Chondrocyte (in vitro differentiated cells): Measurements from ENCODE around the gene MACROD2. TPM values are rescaled to one million over a fixed set of nuclear protein-coding genes. Genes with fewer than 3 reads are reported as not detected.

Experiments
- DNase-seq: peaks from one replicate; pipeline ENCODE4 v3.0.0; 2021; ENCODE audit warnings: mixed read lengths, low spot score
- H3K27ac Mint-ChIP-seq: one replicate; pipeline ENCODE4 v1.8.0; 2021; ENCODE audit warnings: mild to moderate bottlenecking, moderate library complexity, mixed read lengths; ENCODE audit not compliant: unreplicated experiment
- H3K27me3 Mint-ChIP-seq: 2 replicates; pipeline ENCODE4 v1.8.0; 2021; ENCODE audit warnings: low read depth, mixed read lengths
- H3K36me3 Mint-ChIP-seq: 2 replicates; pipeline ENCODE4 v1.8.0; 2021; ENCODE audit warnings: low read depth, mixed read lengths
- H3K4me1 Mint-ChIP-seq: 2 replicates; pipeline ENCODE4 v1.8.0; 2021; ENCODE audit warnings: low read depth, mild to moderate bottlenecking, mixed read lengths
- H3K4me3 Mint-ChIP-seq: one replicate; pipeline ENCODE4 v1.8.0; 2021; ENCODE audit warnings: mild to moderate bottlenecking, moderate library complexity, mixed read lengths; ENCODE audit not compliant: unreplicated experiment
- H3K9me3 Mint-ChIP-seq: 2 replicates; pipeline ENCODE4 v1.8.0; 2021; ENCODE audit warnings: low read depth, mixed read lengths
- total RNA-seq: library from RNA; stranded (reverse); gene quantifications from 3 replicates; pipeline ENCODE4 v1.2.1, GENCODE V29; 2021
- TF ChIP-seq, protein P1 (sequence below): fragments of 200-600 bp; sonication (generic); IDR thresholded peaks from 2 replicates; pipeline ENCODE4 v1.5.0; 2021; ENCODE audit warnings: antibody characterized with exemption, mild to moderate bottlenecking, moderate library complexity

Gene MACROD2
- total RNA-seq, 1 donor from 2014 or later: 3.2 TPM

- TF ChIP-seq, protein P1, sequence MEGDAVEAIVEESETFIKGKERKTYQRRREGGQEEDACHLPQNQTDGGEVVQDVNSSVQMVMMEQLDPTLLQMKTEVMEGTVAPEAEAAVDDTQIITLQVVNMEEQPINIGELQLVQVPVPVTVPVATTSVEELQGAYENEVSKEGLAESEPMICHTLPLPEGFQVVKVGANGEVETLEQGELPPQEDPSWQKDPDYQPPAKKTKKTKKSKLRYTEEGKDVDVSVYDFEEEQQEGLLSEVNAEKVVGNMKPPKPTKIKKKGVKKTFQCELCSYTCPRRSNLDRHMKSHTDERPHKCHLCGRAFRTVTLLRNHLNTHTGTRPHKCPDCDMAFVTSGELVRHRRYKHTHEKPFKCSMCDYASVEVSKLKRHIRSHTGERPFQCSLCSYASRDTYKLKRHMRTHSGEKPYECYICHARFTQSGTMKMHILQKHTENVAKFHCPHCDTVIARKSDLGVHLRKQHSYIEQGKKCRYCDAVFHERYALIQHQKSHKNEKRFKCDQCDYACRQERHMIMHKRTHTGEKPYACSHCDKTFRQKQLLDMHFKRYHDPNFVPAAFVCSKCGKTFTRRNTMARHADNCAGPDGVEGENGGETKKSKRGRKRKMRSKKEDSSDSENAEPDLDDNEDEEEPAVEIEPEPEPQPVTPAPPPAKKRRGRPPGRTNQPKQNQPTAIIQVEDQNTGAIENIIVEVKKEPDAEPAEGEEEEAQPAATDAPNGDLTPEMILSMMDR: no peak
- Mint-ChIP-seq H3K27ac (no peak overlapping the region), H3K9me3 (peaks cover 2% of the 10 kb centered on the region), H3K4me1 (no peaks in the 10 kb centered on the region), H3K36me3 (no peaks in the 10 kb centered on the region), H3K4me3 (no peak overlapping the region), H3K27me3 (no peaks in the 10 kb centered on the region)
- DNase-seq: no peak
Measured at GRCh38 chr20:14126856-14127255, 131.5 kb downstream of the MACROD2 start.

- no peaks in the 10 kb centered on the region for H3K27me3 Mint-ChIP-seq
- no peak overlapping the region for H3K4me3 Mint-ChIP-seq
- H3K9me3 Mint-ChIP-seq: peaks cover 3% of the 10 kb centered on the region
- no peaks in the 10 kb centered on the region for H3K4me1 Mint-ChIP-seq
- TF ChIP-seq, protein P1: no peak
- no peaks in the 10 kb centered on the region for H3K36me3 Mint-ChIP-seq
- DNase-seq: no peak
- H3K27ac Mint-ChIP-seq: no peak overlapping the region
Measured at GRCh38 chr20:14127514-14128223, 132.4 kb downstream of the MACROD2 start.

DNA sequence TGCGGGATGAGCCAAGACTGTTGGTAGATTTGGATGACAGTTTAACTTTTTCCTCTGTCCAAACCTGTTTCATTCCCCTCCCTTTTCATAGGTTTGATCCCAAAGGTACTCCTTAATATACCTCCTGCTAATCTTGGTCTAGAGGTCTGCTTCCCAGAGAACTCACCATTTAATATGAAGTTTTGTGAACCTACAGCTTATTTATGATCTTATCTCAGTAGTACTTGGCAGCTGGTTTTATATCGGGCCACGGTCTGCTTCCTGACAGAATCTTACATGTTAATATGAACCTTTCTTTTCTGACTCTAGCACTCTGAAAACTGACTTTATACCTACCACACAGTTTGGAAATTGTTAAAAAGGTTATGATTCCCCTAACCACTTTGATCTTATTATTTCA, 138.7 kb downstream of the MACROD2 start:
- H3K9me3 Mint-ChIP-seq: peaks cover 11% of the 10 kb centered on the region
- no peaks in the 10 kb centered on the region for H3K27me3 Mint-ChIP-seq
- no peaks in the 10 kb centered on the region for H3K36me3 Mint-ChIP-seq
- no peak overlapping the region for H3K4me3 Mint-ChIP-seq
- no peak for DNase-seq
- H3K27ac Mint-ChIP-seq: no peak overlapping the region
- H3K4me1 Mint-ChIP-seq: no peaks in the 10 kb centered on the region
- TF ChIP-seq, protein P1: no peak

DNA sequence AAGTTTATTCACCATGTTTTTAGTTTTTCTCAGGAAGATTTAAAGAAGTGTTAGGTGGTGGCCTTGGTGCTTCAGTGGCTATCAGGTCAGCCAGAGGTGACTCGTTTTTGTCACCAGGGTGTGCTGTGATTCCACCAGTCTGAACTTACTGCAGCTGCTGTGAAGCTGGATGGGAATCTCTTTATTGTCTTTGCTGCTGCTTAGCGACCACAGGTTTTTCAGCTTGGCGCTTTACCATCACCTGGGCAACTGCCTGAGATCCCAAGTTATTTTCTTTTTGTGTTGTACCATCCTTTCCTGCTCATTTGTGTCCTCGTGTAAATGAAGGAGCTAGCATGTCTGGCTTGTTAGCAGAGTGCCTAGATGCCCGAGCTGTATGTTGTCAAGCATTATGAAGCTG, 146.9 kb downstream of the MACROD2 start:
- no peaks in the 10 kb centered on the region for H3K9me3 Mint-ChIP-seq
- H3K4me3 Mint-ChIP-seq: no peak overlapping the region
- TF ChIP-seq, protein P1: peak; percentile 75
- H3K4me1 Mint-ChIP-seq: no peaks in the 10 kb centered on the region
- H3K36me3 Mint-ChIP-seq: no peaks in the 10 kb centered on the region
- H3K27me3 Mint-ChIP-seq: peaks cover 1% of the 10 kb centered on the region
- no peak for DNase-seq
- no peak overlapping the region for H3K27ac Mint-ChIP-seq

DNA sequence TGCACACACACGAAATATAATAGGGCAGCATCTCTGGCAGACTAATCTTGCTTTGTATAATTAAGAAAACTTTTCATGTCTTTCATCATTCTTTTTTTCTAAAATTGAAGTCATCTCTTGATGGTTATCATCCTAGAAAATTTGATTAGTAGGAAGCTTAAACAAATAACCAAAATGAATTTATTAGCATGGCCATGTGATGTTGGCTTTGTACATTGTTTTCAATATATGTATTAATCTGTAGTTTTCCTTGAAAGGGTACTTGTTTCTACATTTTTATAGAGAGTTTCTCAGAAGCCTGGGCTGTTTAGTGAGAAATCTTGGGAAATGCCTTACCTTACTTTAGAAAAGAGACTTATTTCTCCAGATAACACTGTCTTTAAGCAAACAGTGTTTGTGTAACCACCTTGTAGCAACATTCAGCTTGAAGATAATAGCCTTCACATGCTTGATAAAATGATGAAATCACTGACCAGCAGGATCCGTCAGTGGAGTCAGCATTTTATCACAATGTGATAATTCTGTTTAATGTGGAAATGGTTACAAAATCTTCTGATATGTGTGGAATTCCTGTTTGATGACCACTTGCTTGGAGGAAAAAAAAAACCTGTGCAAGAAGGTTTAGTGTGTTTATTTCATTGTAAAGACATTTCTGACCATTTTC, 147.8 kb downstream of the MACROD2 start:
- TF ChIP-seq, protein P1: no peak
- H3K27me3 Mint-ChIP-seq: peaks cover 1% of the 10 kb centered on the region
- DNase-seq: no peak
- H3K36me3 Mint-ChIP-seq: no peaks in the 10 kb centered on the region
- H3K4me1 Mint-ChIP-seq: no peaks in the 10 kb centered on the region
- no peaks in the 10 kb centered on the region for H3K9me3 Mint-ChIP-seq
- no peak overlapping the region for H3K4me3 Mint-ChIP-seq
- H3K27ac Mint-ChIP-seq: no peak overlapping the region
